ENCODE data around the gene PLAC1. TPM values are rescaled to one million over a fixed set of nuclear protein-coding genes. Genes with fewer than 3 reads are reported as not detected.

Gene PLAC1
- total RNA-seq, 1 experiment from 2014 or later: 0.34 TPM

DNA sequence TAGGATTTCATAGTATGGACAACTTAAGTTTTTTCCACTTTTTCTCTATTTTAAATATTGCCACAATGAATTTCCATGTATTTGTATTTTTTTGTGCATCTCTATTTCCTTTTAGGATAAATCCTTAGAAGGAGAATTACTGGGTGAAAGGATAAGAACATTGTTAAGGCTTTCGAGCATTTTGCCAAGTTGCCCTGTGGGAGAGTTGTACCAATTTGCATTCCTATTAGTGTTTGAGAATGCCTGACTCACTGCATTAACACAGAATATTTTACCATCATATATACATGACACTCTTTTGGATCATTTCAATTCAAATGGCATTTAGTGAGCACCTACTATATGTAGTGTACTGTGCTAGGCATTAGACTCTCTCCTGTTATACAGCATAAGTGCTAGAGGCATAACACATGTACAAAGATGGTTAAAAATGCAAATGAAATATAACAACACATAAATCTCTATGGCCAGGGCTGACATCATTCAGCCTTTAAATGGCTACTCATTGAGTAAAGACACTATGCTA, 57.0 kb downstream of the PLAC1 start (continued):
- TF ChIP-seq, protein P1, sequence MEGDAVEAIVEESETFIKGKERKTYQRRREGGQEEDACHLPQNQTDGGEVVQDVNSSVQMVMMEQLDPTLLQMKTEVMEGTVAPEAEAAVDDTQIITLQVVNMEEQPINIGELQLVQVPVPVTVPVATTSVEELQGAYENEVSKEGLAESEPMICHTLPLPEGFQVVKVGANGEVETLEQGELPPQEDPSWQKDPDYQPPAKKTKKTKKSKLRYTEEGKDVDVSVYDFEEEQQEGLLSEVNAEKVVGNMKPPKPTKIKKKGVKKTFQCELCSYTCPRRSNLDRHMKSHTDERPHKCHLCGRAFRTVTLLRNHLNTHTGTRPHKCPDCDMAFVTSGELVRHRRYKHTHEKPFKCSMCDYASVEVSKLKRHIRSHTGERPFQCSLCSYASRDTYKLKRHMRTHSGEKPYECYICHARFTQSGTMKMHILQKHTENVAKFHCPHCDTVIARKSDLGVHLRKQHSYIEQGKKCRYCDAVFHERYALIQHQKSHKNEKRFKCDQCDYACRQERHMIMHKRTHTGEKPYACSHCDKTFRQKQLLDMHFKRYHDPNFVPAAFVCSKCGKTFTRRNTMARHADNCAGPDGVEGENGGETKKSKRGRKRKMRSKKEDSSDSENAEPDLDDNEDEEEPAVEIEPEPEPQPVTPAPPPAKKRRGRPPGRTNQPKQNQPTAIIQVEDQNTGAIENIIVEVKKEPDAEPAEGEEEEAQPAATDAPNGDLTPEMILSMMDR (IDR thresholded peaks at IDR 0.05 in 2 of 3, conservative IDR thresholded peaks at IDR 0.05 in 1 of 3; ENCODE audit: borderline replicate concordance in 1 of 3, insufficient read depth in 1 of 3, low read depth in 2 of 3, low read length in 2 of 3): no peak
- no peak for TF ChIP-seq SIN3A (IDR thresholded peaks at IDR 0.05; ENCODE audit: low read depth)
- no peak for TF ChIP-seq EZH2phosphoT487 (IDR thresholded peaks at IDR 0.05; ENCODE audit: borderline replicate concordance)
- TF ChIP-seq CEBPB (IDR thresholded peaks at IDR 0.05; ENCODE audit: low read depth): no peak
- no peak for TF ChIP-seq POLR2AphosphoS5 (IDR thresholded peaks at IDR 0.05; ENCODE audit: low read depth, low read length)
- TF ChIP-seq ZNF274 (IDR thresholded peaks at IDR 0.05; ENCODE audit: low read depth, low read length): no peak

GRCh38 chrX:134600714-134601113, 57.6 kb downstream of the PLAC1 start:
- no peak overlapping the region for H3K27ac ChIP-seq (ENCODE audit: low read depth, low read length)
- ChIA-PET CTCF (no interaction called here), RAD21 (ENCODE audit: low non-redundant PET in 1 of 2, low total read pairs in 2 of 2, uncharacterized antibody in 2 of 2, unreplicated experiment in 2 of 2) (interaction anchor here in 1 of 2 experiments (0.7 kb wide), 1 partner anchor 125 kb away, joined by 3 read pairs; no protein-coding TSS in a partner anchor), POLR2A (no interaction called here)
- H3K79me2 ChIP-seq (ENCODE audit: insufficient read depth, low read length): no peaks in the 10 kb centered on the region
- H3K4me1 ChIP-seq (ENCODE audit: control insufficient read depth in 1 of 2, insufficient read depth in 2 of 2, low read length in 2 of 2): peaks cover 22 to 39% of the 10 kb centered on the region in 2 experiments
- BruUV-seq (replicated peaks): no TSS peak
- no peak overlapping the region for H3K4me3 ChIP-seq (replicated peaks in 1 of 2; ENCODE audit: low read depth in 1 of 2, low read length in 2 of 2)
- intact Hi-C loops (cut with micrococcal nuclease): no loop called here
- TF ChIP-seq JUND (IDR thresholded peaks at IDR 0.05) (peak; percentile 45), TCF7L2 (IDR thresholded peaks at IDR 0.05; ENCODE audit: borderline replicate concordance, extremely low read depth, insufficient read depth, insufficient read length) (peak; percentile 89), CEBPB (IDR thresholded peaks at IDR 0.05; ENCODE audit: low read depth) (peak; percentile 80), CBX3 (IDR thresholded peaks at IDR 0.05; ENCODE audit: low read depth) (peak; percentile 32; the same call in 1 of the 2 replicates), ZNF274 (IDR thresholded peaks at IDR 0.05; ENCODE audit: low read depth, low read length) (no peak), ZFX (IDR thresholded peaks at IDR 0.05) (no peak), RAD21 (IDR thresholded peaks at IDR 0.05; ENCODE audit: low read depth) (0 out of 2 replicates have a peak, but pooled peaks have one; percentile 8), SP1 (IDR thresholded peaks at IDR 0.05; ENCODE audit: low read depth) (peak; percentile 49), SRF (IDR thresholded peaks at IDR 0.05; ENCODE audit: low read depth) (no peak), MAX (IDR thresholded peaks at IDR 0.05) (0 out of 2 replicates have a peak, but pooled peaks have one; percentile 23), FOSL1 (IDR thresholded peaks at IDR 0.05; ENCODE audit: low read depth) (peak; percentile 49)
- TF ChIP-seq, protein P2, sequence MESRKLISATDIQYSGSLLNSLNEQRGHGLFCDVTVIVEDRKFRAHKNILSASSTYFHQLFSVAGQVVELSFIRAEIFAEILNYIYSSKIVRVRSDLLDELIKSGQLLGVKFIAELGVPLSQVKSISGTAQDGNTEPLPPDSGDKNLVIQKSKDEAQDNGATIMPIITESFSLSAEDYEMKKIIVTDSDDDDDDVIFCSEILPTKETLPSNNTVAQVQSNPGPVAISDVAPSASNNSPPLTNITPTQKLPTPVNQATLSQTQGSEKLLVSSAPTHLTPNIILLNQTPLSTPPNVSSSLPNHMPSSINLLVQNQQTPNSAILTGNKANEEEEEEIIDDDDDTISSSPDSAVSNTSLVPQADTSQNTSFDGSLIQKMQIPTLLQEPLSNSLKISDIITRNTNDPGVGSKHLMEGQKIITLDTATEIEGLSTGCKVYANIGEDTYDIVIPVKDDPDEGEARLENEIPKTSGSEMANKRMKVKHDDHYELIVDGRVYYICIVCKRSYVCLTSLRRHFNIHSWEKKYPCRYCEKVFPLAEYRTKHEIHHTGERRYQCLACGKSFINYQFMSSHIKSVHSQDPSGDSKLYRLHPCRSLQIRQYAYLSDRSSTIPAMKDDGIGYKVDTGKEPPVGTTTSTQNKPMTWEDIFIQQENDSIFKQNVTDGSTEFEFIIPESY (IDR thresholded peaks at IDR 0.05; ENCODE audit: extremely low read depth, insufficient replicate concordance, low read length): no peak
- no peak overlapping the region for H2AFZ ChIP-seq (ENCODE audit: low read depth, low read length, poor library complexity, severe bottlenecking)
- ATAC-seq (peak; percentile 71), DNase-seq (ENCODE audit: low read depth, low spot score) (peak; percentile 46)
- H3K9me3 ChIP-seq (ENCODE audit: control insufficient read depth in 1 of 2, insufficient read depth in 1 of 2, low read depth in 1 of 2, low read length in 2 of 2): no peaks in the 10 kb centered on the region
- H3K36me3 ChIP-seq (ENCODE audit: control insufficient read depth in 1 of 2, insufficient read depth in 2 of 2, low read length in 2 of 2): no peaks in the 10 kb centered on the region
- H4K20me1 ChIP-seq (ENCODE audit: insufficient read depth): no peaks in the 10 kb centered on the region
- H3K9me2 ChIP-seq (ENCODE audit: insufficient read depth): no peaks in the 10 kb centered on the region
- H3K27me3 ChIP-seq (ENCODE audit: insufficient read depth, low read length): peaks cover 4% of the 10 kb centered on the region; the same call in 1 of the 2 replicates
- H3K9ac ChIP-seq (ENCODE audit: low read length): no peak overlapping the region
- peak overlapping the region; percentile 37 for H3K4me2 ChIP-seq (ENCODE audit: low read length)
